Activated CD4-positive, alpha-beta T cell treated with anti-CD3 and anti-CD28 coated beads for 4 hours (primary cell): Measurements from ENCODE around the gene MRM2.

Experiments
- DNase-seq, 2 donors: peaks; one replicate each; pipeline ENCODE4 v3.0.0-alpha.2; 2020

Gene MRM2

GRCh38 chr7:2201686-2202360 is 40.2 kb downstream of the MRM2 start:
- no peak for DNase-seq

GRCh38 chr7:2201128-2201527 is 40.9 kb downstream of the MRM2 start:
- no peak for DNase-seq

- no peak for DNase-seq
Measured at GRCh38 chr7:2200584-2200980, 41.4 kb downstream of the MRM2 start.

- no peak for DNase-seq
Measured at GRCh38 chr7:2199956-2200583, 41.9 kb downstream of the MRM2 start.

DNA sequence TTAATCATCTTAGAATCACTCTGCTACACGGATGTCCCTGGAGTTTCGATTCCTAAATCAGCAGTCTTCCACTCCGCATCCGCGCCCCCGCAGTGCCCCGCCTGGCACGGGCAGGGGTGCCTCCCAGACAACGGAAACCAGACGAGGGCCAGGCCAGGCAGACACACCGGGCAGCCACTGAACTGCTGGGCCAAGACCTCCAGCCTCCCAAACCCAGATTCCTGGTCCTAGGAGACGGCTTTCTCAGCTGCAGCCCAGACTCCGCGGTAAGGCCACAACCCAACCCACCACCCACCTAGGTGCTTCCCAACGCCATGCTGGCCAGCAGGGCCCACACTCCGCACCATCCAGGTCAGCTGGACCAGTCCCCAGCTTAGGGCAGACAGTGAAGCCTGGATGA is 42.5 kb downstream of the MRM2 start:
- no peak for DNase-seq

GRCh38 chr7:2198760-2199159 is 43.2 kb downstream of the MRM2 start:
- no peak for DNase-seq

DNA sequence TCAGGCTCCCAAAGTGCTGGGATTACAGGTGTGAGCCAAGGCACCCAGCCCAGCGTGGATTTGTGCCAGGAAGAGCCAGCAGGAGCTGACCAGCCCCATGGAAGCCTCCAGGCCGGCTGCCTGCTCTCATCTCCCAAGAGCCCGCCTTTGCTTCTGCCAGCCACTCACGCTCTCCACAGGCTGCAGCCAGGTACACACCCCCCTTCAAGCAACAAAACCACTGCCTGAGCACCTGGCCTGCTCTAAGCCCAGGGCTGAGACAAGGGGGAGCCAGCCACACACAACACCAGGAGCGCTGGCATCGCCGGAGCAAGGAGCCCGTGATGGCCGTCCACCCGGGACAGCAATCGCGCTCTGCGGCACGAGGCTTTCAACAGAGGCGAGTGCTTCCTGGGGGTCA is 43.8 kb downstream of the MRM2 start:
- DNase-seq: no peak

DNA sequence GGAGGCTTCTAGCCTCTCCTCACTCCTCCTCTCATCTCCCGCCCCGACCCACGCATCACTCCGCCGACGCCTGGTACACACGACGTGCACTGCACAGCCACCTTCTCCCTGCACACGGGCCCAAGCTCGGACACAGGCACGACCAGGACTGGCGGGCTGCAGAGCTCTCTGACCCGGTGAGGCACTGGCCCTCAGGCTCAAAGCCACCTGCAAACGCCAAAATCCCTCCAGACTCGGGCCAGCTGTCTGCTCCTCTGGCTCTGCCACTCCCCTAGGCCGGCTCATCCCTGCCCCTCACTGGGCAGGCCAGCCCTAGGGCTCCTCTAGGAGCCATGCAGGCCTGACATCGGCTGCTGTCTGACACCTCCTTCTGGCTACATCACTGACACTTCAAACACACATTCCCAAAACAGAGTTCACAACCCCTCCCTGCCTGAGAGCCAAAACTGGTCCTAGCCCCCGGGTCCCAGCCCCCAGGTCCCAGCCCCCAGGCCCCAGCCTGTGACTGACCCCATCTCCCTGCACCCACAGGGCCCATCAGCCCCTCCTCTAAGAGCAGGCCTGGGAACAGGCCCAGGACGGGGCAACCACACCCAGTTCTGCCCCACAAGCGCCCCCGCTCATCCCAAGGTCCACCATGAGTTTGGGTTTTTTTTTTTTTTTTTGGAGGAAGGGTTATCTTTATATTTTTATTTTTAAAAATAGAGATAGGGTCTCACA is 44.4 kb downstream of the MRM2 start:
- no peak for DNase-seq

GRCh38 chr7:2196381-2197378 is 45.3 kb downstream of the MRM2 start:
- DNase-seq: no peak

GRCh38 chr7:2195400-2196246 is 46.4 kb downstream of the MRM2 start:
- DNase-seq: no peak

DNA sequence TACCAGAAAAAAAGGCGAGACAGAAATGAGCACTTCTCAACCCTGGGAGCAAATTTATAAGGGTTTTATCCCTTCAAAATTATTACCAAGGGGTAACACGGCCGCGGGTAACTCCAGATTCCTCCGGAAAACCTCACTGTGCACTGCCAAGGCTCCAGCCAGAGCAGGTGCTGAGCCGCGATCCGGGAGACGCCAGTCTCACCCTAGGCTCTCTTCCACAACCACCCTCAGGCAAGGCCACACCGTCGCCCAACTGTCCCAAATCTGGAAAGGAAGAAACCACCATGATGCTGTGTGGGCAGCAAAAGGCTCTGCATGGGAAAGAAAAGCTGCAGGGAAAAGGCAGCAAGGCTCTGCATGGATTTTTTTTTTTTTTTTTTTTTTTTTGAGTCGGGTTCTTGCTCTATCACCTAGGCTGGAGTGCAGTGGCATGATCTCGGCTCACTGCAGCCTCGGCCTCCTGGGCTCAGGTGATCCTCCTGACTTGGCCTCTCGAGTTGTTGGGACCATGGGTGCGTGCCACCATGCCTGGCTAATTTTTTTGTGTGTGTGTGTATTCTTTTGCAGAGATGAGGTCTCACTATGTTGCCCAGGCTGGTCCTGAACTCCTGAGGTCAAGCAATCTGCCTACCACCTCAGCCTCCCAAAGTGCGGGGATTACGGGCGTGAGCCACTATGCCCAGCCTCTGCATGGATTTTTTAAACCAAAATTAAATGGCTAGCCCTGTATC is 48.3 kb downstream of the MRM2 start:
- DNase-seq: no peak

GRCh38 chr7:2192831-2193534 is 49.0 kb downstream of the MRM2 start:
- no peak for DNase-seq

DNA sequence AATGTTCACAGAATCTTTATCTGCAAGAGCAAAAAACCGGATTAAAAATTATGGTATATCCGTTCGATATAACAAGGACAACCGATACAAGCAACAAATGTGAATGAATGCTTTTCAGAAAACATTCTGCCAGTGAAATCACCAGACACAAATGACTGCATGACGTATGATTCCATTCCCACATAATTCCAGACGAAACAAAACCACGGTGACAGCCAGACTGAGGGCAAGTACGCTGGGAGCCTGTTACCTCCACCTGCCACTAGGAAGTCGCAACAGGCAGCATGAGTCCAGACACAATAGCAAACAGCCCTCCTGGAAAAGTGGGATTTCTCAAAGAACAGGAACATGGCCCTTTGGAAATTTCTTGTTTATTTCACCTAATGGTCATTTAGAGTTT is 51.0 kb downstream of the MRM2 start:
- DNase-seq: no peak

DNA sequence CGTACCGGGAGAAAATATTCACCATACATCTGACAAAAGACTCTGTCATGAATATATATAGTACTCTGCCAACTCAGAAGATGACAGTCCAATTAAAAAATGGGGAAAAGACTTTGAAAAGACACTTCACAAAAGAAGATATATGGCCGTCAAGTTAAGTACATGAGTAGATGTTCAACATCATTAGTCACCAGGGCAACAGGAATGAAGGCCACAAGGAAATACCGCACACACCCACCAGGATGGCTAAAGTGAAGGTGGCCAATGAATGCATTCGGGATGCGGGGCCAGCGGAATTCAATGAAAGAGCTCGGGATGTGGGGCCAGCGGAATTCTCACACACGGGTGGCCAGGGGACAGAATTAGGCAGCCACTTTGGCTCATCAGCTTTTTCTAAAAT is 51.5 kb downstream of the MRM2 start:
- DNase-seq: no peak

GRCh38 chr7:2186166-2186565 is 55.8 kb downstream of the MRM2 start:
- no peak for DNase-seq

DNA sequence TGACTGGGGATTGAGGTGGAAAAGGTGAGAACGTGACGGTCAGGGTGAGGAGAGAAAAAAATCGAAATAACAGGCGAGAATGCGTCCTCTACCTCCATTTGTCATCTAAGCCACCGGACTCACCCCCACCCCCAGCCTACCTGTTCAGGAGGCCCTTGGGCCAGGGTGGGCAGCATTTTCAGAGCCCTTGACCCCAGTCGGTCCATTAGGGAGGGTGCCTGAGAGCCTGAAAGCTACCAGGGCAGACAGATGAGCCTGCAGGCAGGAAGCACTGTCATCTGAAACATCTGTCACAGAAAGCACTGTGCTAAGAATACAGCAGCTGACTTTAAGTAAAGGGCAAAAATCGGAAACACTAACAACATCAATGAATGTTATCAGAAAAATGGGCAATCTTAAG is 56.3 kb downstream of the MRM2 start:
- no peak for DNase-seq
